Measurements from ENCODE around the gene MIS12. TPM values are rescaled to one million over a fixed set of nuclear protein-coding genes. Genes with fewer than 3 reads are reported as not detected.

Gene MIS12
- total RNA-seq = 33.4 and 40.3 TPM in 2 replicates

- TF ChIP-seq, protein P1, sequence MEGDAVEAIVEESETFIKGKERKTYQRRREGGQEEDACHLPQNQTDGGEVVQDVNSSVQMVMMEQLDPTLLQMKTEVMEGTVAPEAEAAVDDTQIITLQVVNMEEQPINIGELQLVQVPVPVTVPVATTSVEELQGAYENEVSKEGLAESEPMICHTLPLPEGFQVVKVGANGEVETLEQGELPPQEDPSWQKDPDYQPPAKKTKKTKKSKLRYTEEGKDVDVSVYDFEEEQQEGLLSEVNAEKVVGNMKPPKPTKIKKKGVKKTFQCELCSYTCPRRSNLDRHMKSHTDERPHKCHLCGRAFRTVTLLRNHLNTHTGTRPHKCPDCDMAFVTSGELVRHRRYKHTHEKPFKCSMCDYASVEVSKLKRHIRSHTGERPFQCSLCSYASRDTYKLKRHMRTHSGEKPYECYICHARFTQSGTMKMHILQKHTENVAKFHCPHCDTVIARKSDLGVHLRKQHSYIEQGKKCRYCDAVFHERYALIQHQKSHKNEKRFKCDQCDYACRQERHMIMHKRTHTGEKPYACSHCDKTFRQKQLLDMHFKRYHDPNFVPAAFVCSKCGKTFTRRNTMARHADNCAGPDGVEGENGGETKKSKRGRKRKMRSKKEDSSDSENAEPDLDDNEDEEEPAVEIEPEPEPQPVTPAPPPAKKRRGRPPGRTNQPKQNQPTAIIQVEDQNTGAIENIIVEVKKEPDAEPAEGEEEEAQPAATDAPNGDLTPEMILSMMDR (IDR thresholded peaks at IDR 0.05; ENCODE audit: insufficient read depth, low read length, severe bottlenecking) = no peak
- FAIRE-seq (no peak), DNase-seq (ENCODE audit: low read depth) (peak; percentile 93)
- no peaks in the 10 kb centered on the region for H3K27me3 ChIP-seq (ENCODE audit: control insufficient read depth, insufficient read depth, low read length)
- H3K4me3 ChIP-seq (ENCODE audit: low read depth, low read length) = peak within 1 kb of the TSS; percentile 88
- peaks cover 5% of the 10 kb centered on the region for H3K36me3 ChIP-seq (ENCODE audit: control insufficient read depth, insufficient read depth, low read length)
These were observed at the start of gene MIS12 for GRCh38 chr17:5486206-5487124. Gene MIS12 (plus strand): TSS chr17:5486566. CDS start chr17:5488863, 2,297 bp downstream.

- FAIRE-seq (no peak), DNase-seq (ENCODE audit: low read depth) (peak; percentile 38)
- Histone ChIP-seq H3K27me3 (ENCODE audit: control insufficient read depth, insufficient read depth, low read length) (no peaks in the 10 kb centered on the region), H3K36me3 (ENCODE audit: control insufficient read depth, insufficient read depth, low read length) (peaks cover 23% of the 10 kb centered on the region), H3K4me3 (ENCODE audit: low read depth, low read length) (peak overlapping the region; percentile 79)
- TF ChIP-seq, protein P1 (IDR thresholded peaks at IDR 0.05; ENCODE audit: insufficient read depth, low read length, severe bottlenecking) = no peak
These were observed 48.5 kb upstream of the MIS12 start for GRCh38 chr17:5437721-5438317.

DNA sequence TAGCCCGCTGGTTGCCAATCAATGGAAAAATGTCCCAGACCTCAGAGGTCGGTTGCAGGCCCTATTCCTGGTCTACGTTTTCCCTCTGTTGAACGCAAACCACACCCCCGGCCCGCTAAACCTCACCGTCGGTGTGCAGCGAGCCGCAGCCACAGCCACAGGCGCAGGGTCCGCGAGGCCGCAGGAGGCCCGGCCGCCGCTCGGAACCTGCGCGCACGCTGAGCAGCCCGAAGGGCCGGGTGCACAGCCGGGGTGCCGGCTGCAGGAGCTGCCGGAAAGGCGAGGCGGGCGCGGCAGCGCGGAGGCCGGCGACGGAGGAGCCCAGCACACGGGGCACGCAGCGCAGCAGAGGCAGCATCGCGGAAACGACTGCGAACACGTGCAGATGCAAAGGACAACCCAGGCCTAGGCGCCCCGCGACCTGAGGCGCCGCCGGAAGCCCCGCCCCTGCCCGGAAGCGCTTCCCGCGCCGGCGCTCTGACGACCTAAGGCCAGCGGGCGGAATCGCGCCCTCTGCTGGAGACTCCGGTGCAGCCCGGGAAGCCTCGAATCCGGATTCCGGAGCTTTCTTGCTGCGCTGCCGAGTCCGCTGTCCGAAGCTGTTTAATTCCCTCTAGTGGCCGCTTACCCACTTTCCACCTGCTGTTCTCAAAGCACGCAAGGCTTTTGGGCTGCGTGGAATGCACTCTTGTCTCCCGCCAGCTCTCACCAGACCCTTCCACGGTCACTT, 47.5 kb upstream of the MIS12 start, which contains the start of gene C1QBP:
TSS of gene C1QBP (minus strand) at position 440 of the 730 bp plus-strand sequence. CDS start at position 358, 82 bp downstream.
- DNase-seq (ENCODE audit: low read depth) (peak; percentile 81), FAIRE-seq (no peak)
- peaks cover 20% of the 10 kb centered on the region for H3K36me3 ChIP-seq (ENCODE audit: control insufficient read depth, insufficient read depth, low read length)
- no peaks in the 10 kb centered on the region for H3K27me3 ChIP-seq (ENCODE audit: control insufficient read depth, insufficient read depth, low read length)
- peak within 1 kb of the TSS; percentile 79 for H3K4me3 ChIP-seq (ENCODE audit: low read depth, low read length)
- TF ChIP-seq, protein P1 (IDR thresholded peaks at IDR 0.05; ENCODE audit: insufficient read depth, low read length, severe bottlenecking) = peak; percentile 100

- DNase-seq (ENCODE audit: low read depth) (no peak), FAIRE-seq (no peak)
- H3K36me3 ChIP-seq (ENCODE audit: control insufficient read depth, insufficient read depth, low read length) = peaks cover 21% of the 10 kb centered on the region
- TF ChIP-seq, protein P1 (IDR thresholded peaks at IDR 0.05; ENCODE audit: insufficient read depth, low read length, severe bottlenecking) = no peak
- H3K27me3 ChIP-seq (ENCODE audit: control insufficient read depth, insufficient read depth, low read length) = no peaks in the 10 kb centered on the region
- H3K4me3 ChIP-seq (ENCODE audit: low read depth, low read length) = no peak overlapping the region
These were observed 47.0 kb upstream of the MIS12 start for GRCh38 chr17:5439446-5439764.

DNA sequence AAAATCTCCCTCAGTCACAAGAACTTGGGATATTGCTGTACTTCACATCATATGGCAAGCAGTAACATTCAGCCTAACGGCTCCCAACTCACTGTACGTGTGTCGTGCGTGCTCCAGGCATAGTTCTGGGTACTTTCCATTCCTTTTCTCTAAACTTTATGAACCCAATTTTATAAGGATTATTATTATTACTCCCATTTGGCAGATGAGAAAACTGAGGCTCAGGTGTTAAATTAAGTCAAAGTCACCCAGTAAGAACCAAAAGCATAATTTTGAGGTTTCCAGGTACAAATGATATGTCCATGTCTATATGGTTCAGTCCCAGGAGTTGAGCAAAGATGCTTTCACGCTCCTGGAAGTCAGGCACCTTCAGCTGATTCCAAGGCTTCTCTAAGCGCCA, 42.6 kb upstream of the MIS12 start:
- no peak overlapping the region for H3K4me3 ChIP-seq (ENCODE audit: low read depth, low read length)

More for the DNA sequence above, 42.6 kb upstream of the MIS12 start:
- H3K27me3 ChIP-seq (ENCODE audit: control insufficient read depth, insufficient read depth, low read length) = no peaks in the 10 kb centered on the region
- no peak for FAIRE-seq
- no peak for DNase-seq (ENCODE audit: low read depth)
- TF ChIP-seq, protein P1 (IDR thresholded peaks at IDR 0.05; ENCODE audit: insufficient read depth, low read length, severe bottlenecking) = no peak
- peaks cover 20% of the 10 kb centered on the region for H3K36me3 ChIP-seq (ENCODE audit: control insufficient read depth, insufficient read depth, low read length)
